T47D (cell line): Measurements from ENCODE around the gene ANAPC13.

Experiments
- DNase-seq, 2 experiments: peaks; one replicate each; pipeline versions ENCODE4 v3.0.0 to v3.0.0-alpha.2; 2011 to 2012; ENCODE audit warnings: low read depth in 1 of 2, low spot score in 1 of 2
- JUND ChIP-seq: IDR thresholded peaks from 2 replicates; pipeline ENCODE4 v1.6.1; 2012; ENCODE audit warnings: low read depth
- in situ Hi-C: cut with HindIII; loops from 2 replicates; pipeline ENCODE4 v1.10.0; 2016; ENCODE audit warnings: low sequenced_read_pairs, low pct_unique_long_range_greater_than_20kb

The ANAPC13 gene

DNA sequence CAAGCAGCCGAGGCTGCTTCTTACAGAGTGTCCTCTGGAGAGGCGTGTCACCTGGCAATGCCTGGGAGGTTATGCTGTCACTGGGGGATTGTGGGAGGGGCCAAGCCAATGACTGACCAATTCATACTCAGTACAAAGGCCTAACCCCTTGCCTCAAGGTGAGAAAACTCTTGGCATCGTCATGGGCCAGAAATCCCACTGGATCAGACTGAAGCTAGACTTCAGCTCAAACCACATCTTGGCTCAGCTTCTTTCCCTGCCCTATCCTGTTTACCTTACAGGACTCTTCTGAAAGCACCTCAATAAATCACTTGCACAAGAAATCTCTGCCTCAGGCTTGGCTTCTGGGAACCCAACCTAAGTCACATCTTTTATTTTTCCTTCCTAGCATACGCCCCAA is 9.5 kb downstream of the ANAPC13 start:
- in situ Hi-C loops = no loop called here
- no peak for TF ChIP-seq JUND
- peak in 1 of 2 experiments; percentile 97 for DNase-seq

DNA sequence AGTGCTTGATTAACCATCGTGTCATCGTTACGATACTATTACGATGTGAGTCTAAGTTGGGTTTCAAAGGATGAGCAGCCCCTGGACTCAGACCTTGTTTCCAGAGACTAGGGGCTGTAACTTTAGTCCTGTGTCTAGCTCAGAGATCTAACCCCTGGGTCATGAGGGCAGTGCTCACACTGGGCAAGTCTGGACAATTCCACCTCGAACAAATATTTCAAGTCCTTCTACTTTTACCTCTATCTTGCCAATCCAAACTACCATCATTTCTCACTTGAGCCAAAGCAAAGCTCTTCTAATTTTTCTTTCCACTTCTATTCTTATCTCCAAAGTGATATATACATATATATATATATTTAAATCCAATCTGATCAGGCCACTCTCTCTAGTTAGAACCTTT is 10.8 kb downstream of the ANAPC13 start:
- DNase-seq = peak in 1 of 2 experiments; percentile 56
- in situ Hi-C loops = no loop called here
- 0 out of 2 replicates have a peak, but pooled peaks have one; percentile 32 for TF ChIP-seq JUND

DNA sequence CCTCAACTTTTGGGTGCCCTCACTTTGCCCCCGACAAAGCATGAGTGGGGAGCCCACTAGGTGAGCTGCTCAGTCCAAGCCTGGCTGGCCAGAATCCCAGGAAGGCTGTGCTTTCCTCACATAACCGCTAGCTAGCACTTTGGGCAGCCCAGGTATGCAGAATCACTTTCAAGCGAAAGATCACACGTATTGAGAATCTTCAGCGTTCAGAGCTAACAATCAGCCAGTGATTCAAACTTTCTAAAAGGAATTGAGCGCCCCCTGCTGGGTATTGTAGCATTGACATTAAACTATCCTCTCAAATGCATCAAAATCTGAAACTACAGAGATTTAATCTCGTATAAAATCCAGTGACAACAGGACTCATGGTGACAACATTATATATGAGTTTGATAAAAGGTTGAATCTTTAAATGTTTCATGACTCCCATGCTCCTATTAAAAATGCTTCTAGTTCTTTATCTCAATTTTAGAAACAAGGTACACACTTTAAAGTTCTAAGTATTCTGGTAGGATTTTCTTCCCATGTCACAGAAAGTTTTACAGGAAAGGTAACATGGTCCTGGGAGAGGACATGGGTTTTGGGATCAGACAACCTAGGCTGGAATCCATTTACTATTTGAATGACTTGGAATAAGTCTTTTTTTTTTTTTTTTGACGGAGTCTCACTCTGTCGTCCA is 11.8 kb downstream of the ANAPC13 start:
- TF ChIP-seq JUND = no peak
- in situ Hi-C loops = no loop called here
- peak; percentile 12 to 94 for DNase-seq

DNA sequence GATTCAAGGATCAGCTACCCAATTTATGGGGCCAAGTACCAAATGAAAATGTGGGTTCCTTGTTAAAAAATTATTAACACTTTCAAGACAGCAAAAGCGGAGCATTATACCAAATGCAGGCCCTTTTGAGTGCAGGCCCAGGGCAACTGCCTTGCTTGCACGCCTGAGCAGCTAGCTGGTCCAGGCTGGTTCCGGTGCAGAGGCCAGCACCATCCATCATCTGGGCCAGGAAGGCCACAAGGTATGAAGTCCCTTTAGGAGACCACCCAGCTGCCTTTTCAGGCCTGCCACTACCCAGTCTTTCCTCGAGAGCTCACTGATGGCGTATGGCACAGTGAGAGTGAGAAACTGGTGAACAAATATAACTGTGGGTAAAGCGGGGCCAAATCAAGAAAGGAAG is 13.0 kb downstream of the ANAPC13 start:
- in situ Hi-C loops = no loop called here
- no peak for TF ChIP-seq JUND
- no peak for DNase-seq

DNA sequence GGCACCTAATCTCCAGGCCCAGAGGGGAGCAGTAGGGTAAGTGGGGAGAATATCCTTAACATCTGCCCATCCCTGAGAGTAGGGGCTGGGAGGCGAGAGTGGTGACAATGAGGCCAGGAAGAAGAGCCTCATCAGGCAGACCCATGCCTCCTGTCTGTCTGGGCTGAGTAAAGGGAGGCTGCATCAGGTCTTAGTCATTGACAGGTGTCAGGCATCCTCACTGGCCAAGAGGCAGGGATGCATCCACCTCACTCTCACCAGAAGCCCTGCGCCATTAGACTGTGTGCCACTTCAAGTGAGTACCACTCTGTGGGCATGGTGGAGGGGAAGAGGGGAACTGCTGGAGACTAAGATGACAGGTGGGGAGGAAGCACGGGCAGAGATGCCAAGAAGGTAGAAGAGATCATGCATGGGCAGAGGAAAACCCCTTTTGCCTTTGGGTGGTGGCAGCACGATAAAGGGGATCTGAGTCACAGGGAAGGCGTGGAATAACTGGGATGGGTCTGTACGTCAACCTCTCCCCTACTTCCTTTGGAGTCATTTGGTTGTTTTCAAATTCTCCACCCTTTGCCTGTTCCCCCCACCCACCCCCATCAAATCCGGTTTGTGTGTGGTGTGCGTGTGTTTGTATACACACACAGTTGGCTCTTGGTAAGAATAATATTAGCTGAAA is 14.1 kb downstream of the ANAPC13 start:
- in situ Hi-C loops = no loop called here
- TF ChIP-seq JUND = no peak
- DNase-seq = no peak

DNA sequence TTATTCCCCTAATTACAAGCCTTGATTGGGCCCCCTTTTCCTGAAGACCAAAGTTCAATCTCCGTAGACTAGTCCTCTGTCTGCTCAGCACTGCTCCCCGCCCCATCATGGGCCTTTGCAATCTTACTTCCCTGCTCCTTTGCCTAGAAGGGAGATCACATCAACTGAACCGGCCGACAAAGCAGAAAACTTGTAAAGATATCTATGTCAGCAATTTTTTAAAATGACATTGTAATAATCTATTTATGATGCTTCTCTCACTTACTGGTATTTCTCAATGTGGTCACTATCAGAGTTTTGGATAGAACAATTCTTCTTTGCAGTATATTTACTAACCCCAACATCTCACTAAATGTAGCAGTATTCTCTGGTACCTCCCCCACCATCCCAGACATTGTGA is 17.3 kb downstream of the ANAPC13 start:
- no peak for DNase-seq
- TF ChIP-seq JUND = no peak
- in situ Hi-C loops = no loop called here

DNA sequence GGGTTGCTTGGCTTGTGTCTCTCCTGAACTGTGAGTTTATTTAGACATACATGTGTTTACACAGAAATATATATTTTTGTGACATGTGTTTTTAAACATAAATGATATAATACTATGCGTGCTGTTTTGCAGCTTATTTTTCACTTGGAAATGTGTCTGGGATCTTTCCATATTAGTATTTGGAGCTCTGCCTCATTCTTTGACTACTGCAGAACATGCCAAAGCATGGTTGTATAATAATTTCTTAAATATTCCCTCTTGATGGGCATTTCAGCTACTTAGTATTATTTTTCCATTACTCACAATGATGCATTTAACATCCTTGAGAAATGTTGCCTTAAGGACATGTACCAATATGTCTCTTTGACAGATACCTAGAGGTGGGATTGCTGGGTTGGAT is 19.5 kb downstream of the ANAPC13 start:
- TF ChIP-seq JUND = no peak
- in situ Hi-C loops = no loop called here
- DNase-seq = no peak

DNA sequence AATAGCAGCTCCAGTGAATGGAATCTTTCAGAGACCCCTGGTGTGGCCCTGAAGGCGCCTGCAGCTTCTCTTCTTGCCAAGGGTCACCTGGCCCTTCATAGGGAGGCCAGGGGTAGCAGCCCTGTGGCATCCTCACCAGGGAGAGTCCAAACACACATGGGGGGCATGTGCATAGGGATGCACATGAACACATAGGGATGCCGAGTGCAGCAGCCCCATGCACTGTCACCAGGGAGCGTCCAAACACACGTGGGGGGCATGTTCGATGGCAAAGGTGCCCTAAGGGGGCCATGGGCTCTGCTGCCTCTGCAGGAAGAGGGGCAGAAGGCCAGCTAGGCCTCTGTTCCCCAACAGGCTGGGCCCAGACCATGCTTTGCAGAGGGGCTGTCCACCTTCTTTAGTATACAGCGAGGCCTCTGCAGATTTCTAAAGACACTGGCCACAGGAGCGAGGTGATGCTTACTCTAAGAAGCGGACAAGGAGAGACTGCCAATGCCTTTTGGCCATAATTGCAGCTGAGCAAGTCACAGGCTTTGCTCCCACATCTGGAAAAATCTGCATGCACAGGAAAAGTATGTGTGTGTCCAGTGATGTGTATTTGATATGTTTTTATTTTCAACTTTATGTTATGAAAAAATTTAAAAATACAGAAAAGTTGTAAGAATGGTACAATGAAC is 21.0 kb downstream of the ANAPC13 start:
- TF ChIP-seq JUND = no peak
- no peak for DNase-seq
- in situ Hi-C loops = no loop called here

DNA sequence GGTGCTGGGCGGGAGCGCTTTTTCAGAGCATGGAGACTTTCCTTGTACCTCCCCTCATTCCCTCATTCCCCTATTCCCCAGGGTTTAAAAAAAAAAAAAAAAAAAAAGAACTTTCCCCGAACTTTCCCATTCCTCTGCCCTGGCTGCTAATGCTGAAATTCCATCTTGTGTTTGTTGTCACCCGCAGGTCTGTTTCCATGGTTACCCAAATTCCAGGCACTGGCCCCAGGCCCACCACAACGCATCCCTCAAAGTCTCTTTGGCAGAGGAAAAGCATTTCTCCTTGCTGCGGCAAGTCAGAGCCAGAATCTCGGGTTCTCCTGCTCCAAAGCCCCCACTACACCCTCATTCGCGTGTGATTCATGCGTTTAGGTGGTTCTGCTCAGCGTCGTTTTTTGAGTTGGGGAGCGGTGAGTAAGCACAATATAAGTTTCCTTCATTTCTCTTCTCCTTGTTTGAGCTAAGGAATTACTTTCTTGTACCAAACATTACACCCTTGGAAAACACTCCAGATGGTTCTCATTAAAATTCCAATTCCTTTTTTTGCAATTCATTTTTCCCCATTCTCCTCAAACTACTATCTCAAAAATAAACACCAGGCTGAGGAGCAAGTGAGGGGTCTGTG is 21.6 kb downstream of the ANAPC13 start:
- TF ChIP-seq JUND = no peak
- in situ Hi-C loops = no loop called here
- no peak for DNase-seq

DNA sequence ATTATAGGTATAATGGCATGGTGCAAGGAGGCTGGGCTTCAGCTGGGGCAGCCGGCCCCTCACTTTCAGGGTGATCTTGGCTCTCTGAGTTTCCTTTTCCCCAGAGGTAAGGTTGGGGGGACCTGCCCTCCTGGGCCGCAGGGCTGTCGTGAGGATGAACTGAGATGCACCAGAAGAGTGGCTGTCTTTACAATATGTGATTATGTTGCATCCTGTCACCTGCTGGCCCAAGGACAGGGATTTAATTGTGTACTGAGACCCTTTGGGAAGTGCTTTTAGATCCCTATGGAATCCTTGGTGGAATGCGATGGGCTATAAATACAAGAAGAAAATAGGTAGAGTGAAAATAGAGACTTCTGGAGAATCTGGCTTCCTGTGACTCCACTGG is 22.1 kb downstream of the ANAPC13 start:
- no peak for DNase-seq
- no peak for TF ChIP-seq JUND
- in situ Hi-C loops = no loop called here

DNA sequence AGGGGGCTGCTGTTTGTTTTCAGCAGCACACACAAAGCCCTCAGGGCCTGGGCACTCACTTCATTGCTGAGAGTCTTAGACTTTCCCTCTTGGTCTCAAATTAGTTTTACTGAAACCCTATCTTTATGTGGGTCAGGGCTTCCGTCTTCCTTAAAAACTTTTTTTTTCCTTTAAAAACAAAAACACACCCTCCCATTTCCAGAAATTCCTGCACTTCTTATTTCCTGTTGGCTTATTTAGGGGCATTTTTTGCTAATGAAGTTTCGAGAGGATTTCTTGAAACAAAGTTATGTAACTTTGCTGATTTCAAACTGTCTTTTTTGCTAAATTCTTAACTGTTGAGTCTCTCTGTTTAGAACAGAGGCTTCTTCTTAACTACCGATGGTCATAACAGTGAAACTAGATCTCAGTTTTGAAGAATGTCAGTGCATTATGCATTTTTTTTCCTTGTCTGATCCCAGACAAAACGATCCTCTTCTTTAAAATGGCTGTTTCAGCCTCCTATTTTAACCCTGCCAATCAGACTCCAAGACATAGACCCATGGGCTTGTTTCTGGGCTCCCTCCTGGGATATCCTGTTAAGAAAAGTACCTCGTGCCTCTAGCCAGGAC is 23.3 kb downstream of the ANAPC13 start:
- no peak for TF ChIP-seq JUND
- DNase-seq = no peak
- in situ Hi-C loops = no loop called here

DNA sequence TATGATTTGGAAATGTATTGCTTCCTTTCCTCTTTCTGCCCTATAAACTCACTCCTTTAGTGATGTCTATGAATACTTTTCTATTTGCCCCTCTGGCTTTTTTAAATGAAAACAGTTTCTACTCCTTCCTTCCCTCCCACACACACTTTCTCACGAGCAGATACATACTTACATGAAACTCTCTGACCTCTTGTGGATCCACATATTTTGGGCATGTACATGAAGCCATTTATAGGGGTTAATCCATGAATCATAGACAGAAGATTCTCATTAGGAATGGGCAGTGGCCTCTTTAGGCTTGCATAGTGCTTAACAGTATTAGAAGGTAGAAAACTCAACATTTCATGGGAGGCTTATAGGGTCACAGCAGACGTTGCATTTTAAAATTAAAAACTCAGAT is 24.8 kb downstream of the ANAPC13 start:
- in situ Hi-C loops = no loop called here
- no peak for DNase-seq
- TF ChIP-seq JUND = no peak

DNA sequence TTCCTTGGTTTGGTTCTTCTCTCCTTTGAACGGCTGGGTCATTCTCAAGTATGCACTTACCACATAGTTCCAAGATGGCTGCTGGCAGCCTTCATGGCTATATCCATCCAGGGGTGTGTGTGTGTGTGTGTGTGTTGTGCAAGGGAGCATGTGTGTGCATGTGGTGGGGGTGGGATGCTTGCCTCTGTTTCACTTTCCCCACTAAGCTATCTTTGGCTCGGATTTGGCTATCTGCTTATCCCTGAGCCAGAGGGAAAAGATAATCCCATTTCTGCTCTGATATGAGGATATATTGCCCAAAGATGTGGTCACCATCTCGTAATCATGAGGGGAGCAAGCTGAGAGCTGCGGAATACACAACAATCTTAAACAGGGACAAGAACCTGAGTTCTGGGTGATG is 26.2 kb downstream of the ANAPC13 start:
- no peak for TF ChIP-seq JUND
- in situ Hi-C loops = no loop called here
- DNase-seq = no peak
